NCI-H526 (cell line): ENCODE measurements around the gene NMNAT3.
A peak's percentile ranks its signal among the peaks of the same experiment; 100 is the strongest.

Experiments used
- DNase-seq, 2 experiments: peaks; one replicate each; lab custom pipeline; 2025; lab: John Stamatoyannopoulos, UW

Gene NMNAT3

GRCh38 chr3:139677388-139678155 is at the start of gene NMNAT3:
Gene NMNAT3 (minus strand): TSS chr3:139677972. CDS start chr3:139627724, 50,248 bp downstream.
- peak; percentile 66 to 95 for DNase-seq

DNA sequence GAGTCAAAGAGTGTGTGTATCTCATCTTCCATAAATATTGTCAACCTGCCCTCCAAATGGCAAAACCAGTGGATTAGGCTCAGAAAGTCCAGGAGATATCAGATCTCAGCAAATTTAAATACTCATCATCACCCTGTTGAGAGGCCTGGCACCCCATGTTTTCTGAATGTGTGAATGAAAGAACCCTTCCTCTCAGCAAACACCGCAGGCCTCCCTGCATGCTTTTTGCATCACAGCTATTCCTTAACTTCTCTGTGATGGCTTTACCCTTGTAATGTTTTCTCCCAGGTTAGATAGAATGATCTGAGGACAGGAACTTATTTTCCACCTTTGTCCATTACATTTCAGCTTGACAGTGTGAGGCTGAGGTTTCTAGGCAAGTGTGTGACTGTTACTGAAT is 43.6 kb upstream of the NMNAT3 start:
- no peak for DNase-seq

GRCh38 chr3:139718415-139718814 is 40.6 kb upstream of the NMNAT3 start:
- peak; percentile 42 to 78 for DNase-seq

DNA sequence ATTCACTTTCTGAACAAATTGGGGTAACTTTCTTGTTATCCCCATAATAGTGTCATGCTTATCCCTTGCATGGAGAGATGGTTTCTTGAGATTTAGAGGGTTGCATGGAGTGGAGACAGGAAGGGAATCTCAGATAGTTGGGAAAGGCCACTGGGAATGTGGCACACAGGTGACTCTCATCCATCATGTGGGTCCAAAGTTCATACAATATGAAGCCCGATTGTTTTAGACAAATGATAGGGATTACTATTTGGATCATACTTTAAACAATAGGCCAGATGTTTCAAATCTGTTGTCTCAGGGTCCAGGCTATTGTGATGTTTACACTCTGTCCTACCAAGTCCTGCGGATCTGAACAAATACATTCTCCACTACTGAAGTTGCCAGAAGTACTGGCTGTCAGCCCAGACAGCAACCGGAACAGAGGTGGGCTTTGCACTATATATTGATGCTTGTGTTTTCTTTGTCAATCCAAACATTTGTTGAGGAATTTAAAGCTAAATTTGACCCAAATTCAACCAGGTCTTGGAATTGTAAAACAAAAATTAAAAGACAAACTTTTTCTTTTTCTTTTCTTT is 39.2 kb upstream of the NMNAT3 start:
- DNase-seq, result no peak

- DNase-seq, result no peak
These were observed 38.1 kb upstream of the NMNAT3 start for GRCh38 chr3:139715743-139716360.

DNA sequence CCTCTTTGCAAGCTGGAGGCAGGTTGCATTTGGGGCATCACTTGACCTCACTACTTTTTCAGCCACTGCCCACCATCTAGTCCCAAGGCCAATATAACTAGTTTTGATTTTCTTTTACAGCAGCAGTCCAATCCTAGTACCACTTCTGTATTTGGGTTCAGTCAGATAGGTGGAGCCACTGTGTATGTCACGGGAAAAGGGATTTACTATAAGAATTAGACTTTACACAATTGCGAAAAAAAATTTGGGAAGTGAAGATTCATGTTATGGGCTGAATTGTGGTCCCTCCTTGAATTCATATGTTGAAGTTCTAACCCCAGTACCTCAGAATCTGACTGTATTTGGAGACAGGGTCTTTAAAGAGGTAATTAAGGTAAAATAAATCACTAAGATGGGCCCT is 37.4 kb upstream of the NMNAT3 start:
- DNase-seq, result no peak

DNA sequence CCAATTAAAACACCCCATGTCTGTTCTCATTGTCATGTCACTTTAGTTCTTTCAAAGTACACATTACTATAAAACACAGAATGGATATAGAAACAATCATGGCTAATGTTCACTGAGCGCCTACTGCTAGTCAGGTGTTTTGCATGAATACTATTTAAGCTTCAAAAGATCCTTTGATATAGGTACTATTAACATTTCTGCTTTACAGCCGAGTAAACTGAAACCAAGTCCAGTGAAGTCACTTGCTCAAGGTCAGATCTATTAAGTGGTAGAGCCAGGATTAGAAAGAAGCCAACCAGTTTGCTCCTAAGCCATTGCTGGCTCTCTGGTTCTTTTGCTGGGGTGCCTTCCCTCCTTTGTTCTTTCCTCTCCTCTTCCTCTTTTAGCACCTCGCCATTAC is 32.4 kb upstream of the NMNAT3 start:
- peak; percentile 92 to 95 for DNase-seq

GRCh38 chr3:139705631-139706030 is 27.9 kb upstream of the NMNAT3 start:
- DNase-seq, result no peak

GRCh38 chr3:139696314-139696604 is 18.5 kb upstream of the NMNAT3 start:
- peak in 1 of 2 experiments; percentile 36 for DNase-seq

DNA sequence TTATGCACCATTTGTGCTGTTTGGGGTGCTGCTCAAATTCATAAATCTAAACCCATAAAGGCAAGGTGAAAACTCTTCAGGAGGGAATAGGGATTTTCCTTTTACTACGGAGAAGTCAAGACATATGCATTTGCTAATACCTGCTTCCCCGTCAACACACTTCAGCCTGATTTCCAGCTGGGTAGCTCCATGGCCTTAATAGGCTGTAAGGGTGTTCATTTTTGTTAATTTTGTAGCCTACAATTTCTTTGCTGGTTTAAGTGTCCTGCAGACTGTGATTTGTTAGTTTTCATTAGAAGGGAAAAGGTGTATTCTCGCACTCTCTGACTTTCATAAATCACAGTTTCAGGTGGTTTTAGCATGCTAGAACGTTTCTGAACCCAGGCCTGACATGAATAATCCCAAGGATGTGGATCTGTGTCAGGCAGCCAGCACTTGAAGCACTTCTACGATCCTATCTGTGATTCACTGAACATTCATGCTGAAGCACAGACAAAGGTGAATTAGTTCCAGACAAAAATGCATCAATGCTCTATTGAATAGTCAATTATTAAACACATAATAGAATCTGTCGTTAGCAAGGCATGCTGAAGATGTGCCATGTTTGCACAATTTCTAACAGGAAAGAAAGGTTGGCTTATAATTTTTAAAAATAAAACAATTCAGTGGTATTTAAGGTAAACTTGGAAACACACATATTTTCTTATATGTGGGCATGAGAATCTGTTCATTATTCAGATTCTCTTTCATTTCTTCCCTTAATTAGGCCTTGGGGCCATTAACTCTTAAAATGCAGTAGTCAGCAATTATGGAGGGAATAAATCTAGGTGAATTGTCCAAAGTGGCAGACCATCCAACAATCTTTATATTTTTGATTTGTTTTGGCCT is 17.9 kb upstream of the NMNAT3 start:
- no peak for DNase-seq

- DNase-seq, result no peak
These were observed 17.2 kb upstream of the NMNAT3 start for GRCh38 chr3:139695007-139695406.

DNA sequence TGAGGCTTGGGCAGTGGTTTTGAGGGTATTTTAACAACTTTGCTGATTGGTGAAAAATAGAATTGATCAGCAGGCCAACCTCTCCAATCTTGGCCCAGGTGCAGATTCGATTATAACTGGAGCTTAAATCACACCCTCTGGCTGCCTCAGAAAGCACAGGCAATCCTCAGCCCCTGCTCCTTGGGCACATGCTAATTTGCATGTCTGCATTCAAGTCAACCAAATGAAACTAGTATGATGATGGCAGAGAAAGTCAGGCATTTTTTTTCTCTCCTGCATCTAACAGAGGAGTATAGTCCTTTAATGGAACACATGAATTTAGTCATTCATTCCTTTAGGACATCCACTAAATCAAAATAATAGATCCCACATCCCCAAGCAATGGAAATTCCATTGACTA is 16.8 kb upstream of the NMNAT3 start:
- DNase-seq, result peak; percentile 7 to 42

- DNase-seq, result no peak
These were observed 13.8 kb upstream of the NMNAT3 start for GRCh38 chr3:139691619-139692018.

GRCh38 chr3:139689708-139690228 is 12.0 kb upstream of the NMNAT3 start:
- DNase-seq, result peak; percentile 47 to 60

DNA sequence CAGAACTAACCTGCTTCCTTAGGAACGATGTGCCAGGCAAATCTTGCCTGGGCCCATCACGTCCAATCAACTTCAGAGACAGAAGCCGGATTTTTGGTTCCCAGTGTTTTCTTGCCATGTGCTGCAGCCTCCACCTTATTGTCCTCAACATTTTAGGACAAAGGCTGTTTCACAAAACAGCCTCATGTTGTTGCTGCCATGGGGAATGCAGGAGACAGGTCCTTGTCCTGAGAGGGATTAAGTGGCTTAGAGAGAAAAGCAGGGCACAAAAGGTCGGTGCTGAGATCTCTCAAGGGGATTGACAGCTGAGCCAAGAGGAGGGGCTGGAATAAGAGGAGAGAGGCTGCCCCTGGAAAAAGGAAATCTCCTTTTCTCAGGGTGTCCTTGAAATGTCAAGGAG is 11.3 kb upstream of the NMNAT3 start:
- peak in 1 of 2 experiments; percentile 41 for DNase-seq

DNA sequence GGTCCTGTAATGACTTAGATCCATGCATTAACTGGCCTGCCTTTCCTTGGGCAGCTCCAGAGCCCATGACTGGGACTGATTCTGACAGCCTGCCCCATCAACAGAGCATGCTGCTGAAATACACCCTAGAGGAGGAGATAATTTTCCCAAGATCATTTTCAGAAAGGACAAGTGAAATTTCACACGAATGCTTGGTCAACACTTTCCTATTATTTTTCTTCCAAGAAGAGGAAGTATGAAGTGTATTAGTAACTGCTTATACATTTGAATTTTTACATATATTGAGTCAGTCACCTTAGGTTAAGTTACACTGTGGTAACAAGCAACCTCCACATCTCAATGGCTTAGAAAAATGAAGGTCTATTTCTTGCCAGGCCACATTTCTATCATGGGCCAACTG is 9.7 kb upstream of the NMNAT3 start:
- no peak for DNase-seq

DNA sequence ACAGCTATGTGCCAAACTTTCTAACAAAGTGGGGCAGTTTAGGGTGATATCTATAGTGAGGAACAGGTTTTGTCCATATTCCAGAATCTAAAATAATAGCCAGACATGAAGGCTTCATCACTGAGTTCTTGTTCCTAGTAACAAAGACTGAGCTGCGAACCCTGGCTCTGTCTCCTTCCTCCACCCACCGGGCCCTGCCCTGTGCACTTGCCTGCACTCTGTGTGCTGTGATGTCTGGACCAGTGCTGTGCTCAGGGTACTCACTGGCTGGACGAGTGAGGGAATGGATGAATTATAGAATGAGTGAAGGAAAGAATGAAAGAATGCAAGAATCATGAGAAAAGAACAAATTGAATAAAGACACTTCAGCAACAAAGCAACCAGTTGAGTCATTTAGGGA is 8.9 kb upstream of the NMNAT3 start:
- DNase-seq, result no peak

- DNase-seq, result no peak
These were observed 8.4 kb upstream of the NMNAT3 start for GRCh38 chr3:139686206-139686605.

GRCh38 chr3:139679220-139679775 is 1.5 kb upstream of the NMNAT3 start:
- no peak for DNase-seq

- no peak for DNase-seq
These were observed 962 bp downstream of the NMNAT3 start for GRCh38 chr3:139676632-139677387.

- DNase-seq, result no peak
These were observed 1.7 kb downstream of the NMNAT3 start for GRCh38 chr3:139676108-139676507.
